ENCODE data around the gene KIF20B. TPM values are rescaled to one million over a fixed set of nuclear protein-coding genes. Genes with fewer than 3 reads are reported as not detected.

The KIF20B gene
- total RNA-seq, 1 experiment from 2014 or later = 48.1 TPM

GRCh38 chr10:89783406-89783805, 82.0 kb downstream of the KIF20B start:
- no peak for ATAC-seq
- in situ Hi-C loops (cut with HindIII; ENCODE audit: low pct_unique_long_range_greater_than_20kb, low sequenced_read_pairs) (no loop called here), intact Hi-C loops (cut with micrococcal nuclease; ENCODE audit: unreplicated experiment) (no loop called here)
- Histone ChIP-seq H3K4me1 (ENCODE audit: control insufficient read depth, insufficient read depth, low read length) (no peaks in the 10 kb centered on the region), H3K27me3 (ENCODE audit: control insufficient read depth, insufficient read depth, low read length) (no peaks in the 10 kb centered on the region), H3K9me3 (ENCODE audit: control insufficient read depth, insufficient read depth, low read depth, low read length) (no peaks in the 10 kb centered on the region), H3K36me3 (ENCODE audit: control insufficient read depth, insufficient read depth, low read length) (no peaks in the 10 kb centered on the region), H3K27ac (ENCODE audit: low read length) (no peak overlapping the region), H3K4me3 (ENCODE audit: low read depth in 2 of 2, low read length in 2 of 2) (no peak overlapping the region)
- DNase-seq (ENCODE audit: low read depth, low spot score) = no peak
- CTCF ChIA-PET = no interaction called here
- POLR2A ChIA-PET = no interaction called here
- TF ChIP-seq REST (IDR thresholded peaks at IDR 0.05; ENCODE audit: insufficient read depth in 1 of 2, low read depth in 2 of 2, low read length in 1 of 2) = no peak
- TF ChIP-seq POLR2AphosphoS5 (IDR thresholded peaks at IDR 0.05; ENCODE audit: low read depth, low read length) = no peak
- TF ChIP-seq TCF7L2 (IDR thresholded peaks at IDR 0.05; ENCODE audit: low read depth, low read length) = no peak
- no peak for TF ChIP-seq CTCF (IDR thresholded peaks at IDR 0.05)
- TF ChIP-seq SIN3A (IDR thresholded peaks at IDR 0.05; ENCODE audit: borderline replicate concordance, insufficient read depth, low read depth, low read length) = no peak
- BruUV-seq (replicated peaks) = no TSS peak

- TF ChIP-seq TCF7L2 (IDR thresholded peaks at IDR 0.05; ENCODE audit: low read depth, low read length) = no peak
- no peak for TF ChIP-seq POLR2AphosphoS5 (IDR thresholded peaks at IDR 0.05; ENCODE audit: low read depth, low read length)
- TF ChIP-seq SIN3A (IDR thresholded peaks at IDR 0.05; ENCODE audit: borderline replicate concordance, insufficient read depth, low read depth, low read length) = no peak
- no peak for TF ChIP-seq REST (IDR thresholded peaks at IDR 0.05; ENCODE audit: insufficient read depth in 1 of 2, low read depth in 2 of 2, low read length in 1 of 2)
- no peak for TF ChIP-seq CTCF (IDR thresholded peaks at IDR 0.05)
- POLR2A ChIA-PET = no interaction called here
- Histone ChIP-seq H3K4me1 (ENCODE audit: control insufficient read depth, insufficient read depth, low read length) (no peaks in the 10 kb centered on the region), H3K27me3 (ENCODE audit: control insufficient read depth, insufficient read depth, low read length) (no peaks in the 10 kb centered on the region), H3K36me3 (ENCODE audit: control insufficient read depth, insufficient read depth, low read length) (no peaks in the 10 kb centered on the region), H3K4me3 (ENCODE audit: low read depth in 2 of 2, low read length in 2 of 2) (no peak overlapping the region), H3K27ac (ENCODE audit: low read length) (no peak overlapping the region), H3K9me3 (ENCODE audit: control insufficient read depth, insufficient read depth, low read depth, low read length) (no peaks in the 10 kb centered on the region)
- intact Hi-C loops (cut with micrococcal nuclease; ENCODE audit: unreplicated experiment) = no loop called here
- ATAC-seq (peak; percentile 56), DNase-seq (ENCODE audit: low read depth, low spot score) (no peak)
- in situ Hi-C loops (cut with HindIII; ENCODE audit: low pct_unique_long_range_greater_than_20kb, low sequenced_read_pairs) = no loop called here
- CTCF ChIA-PET = no interaction called here
- BruUV-seq (replicated peaks) = no TSS peak
Measured at GRCh38 chr10:89785095-89785494, 83.7 kb downstream of the KIF20B start.
